GM19193 (cell line): Measurements from ENCODE around the gene GAREM2.

Experiments used
- POLR2A ChIP-seq: IDR thresholded peaks from 4 replicates; pipeline ENCODE4 v1.6.1; 2011; ENCODE audit not compliant: insufficient read depth, insufficient read length; ENCODE audit errors: extremely low read depth

Gene GAREM2

GRCh38 chr2:26172871-26173775, at the start of gene GAREM2:
Gene GAREM2, plus strand, starts transcription at chr2:26173088. Its CDS starts 133 bp downstream, at chr2:26173221.
- no peak for TF ChIP-seq POLR2A

GRCh38 chr2:26123426-26123825, 49.5 kb upstream of the GAREM2 start:
- TF ChIP-seq POLR2A = no peak

- no peak for TF ChIP-seq POLR2A
Measured at GRCh38 chr2:26126074-26126473, 46.8 kb upstream of the GAREM2 start.

- no peak for TF ChIP-seq POLR2A
Measured at GRCh38 chr2:26128176-26128575, 44.7 kb upstream of the GAREM2 start.

- no peak for TF ChIP-seq POLR2A
Measured at GRCh38 chr2:26130763-26131162, 42.1 kb upstream of the GAREM2 start.

GRCh38 chr2:26136451-26136850, 36.4 kb upstream of the GAREM2 start:
- TF ChIP-seq POLR2A = no peak

- TF ChIP-seq POLR2A = no peak
Measured at GRCh38 chr2:26139269-26140183, 33.4 kb upstream of the GAREM2 start.

- no peak for TF ChIP-seq POLR2A
Measured at GRCh38 chr2:26141145-26141769, 31.6 kb upstream of the GAREM2 start.

- TF ChIP-seq POLR2A = no peak
Measured at GRCh38 chr2:26144031-26144430, 28.9 kb upstream of the GAREM2 start.

- TF ChIP-seq POLR2A = no peak
Measured at GRCh38 chr2:26144953-26145680, 27.8 kb upstream of the GAREM2 start.

GRCh38 chr2:26148501-26148900, 24.4 kb upstream of the GAREM2 start:
- TF ChIP-seq POLR2A = no peak

GRCh38 chr2:26150243-26150642, 22.6 kb upstream of the GAREM2 start:
- no peak for TF ChIP-seq POLR2A

GRCh38 chr2:26157580-26157979, 15.3 kb upstream of the GAREM2 start:
- TF ChIP-seq POLR2A = no peak

GRCh38 chr2:26161926-26162325, 11.0 kb upstream of the GAREM2 start:
- TF ChIP-seq POLR2A = no peak

- TF ChIP-seq POLR2A = no peak
Measured at GRCh38 chr2:26162963-26163362, 9.9 kb upstream of the GAREM2 start.

- TF ChIP-seq POLR2A = no peak
Measured at GRCh38 chr2:26164231-26164630, 8.7 kb upstream of the GAREM2 start.
